GM23248 (cell line): ENCODE measurements around the gene NHP2. TPM values are rescaled to one million over a fixed set of nuclear protein-coding genes. Genes with fewer than 3 reads are reported as not detected.
"Not testable (repeated sequence)": the region's sequence is repeated elsewhere in the genome, so short reads cannot be mapped to it uniquely, and the experiment has no call there.

Source experiments
- DNase-seq: peaks from one replicate; pipeline ENCODE4 v3.0.0-alpha.2; 2015
- H2AFZ ChIP-seq: fragments of 200-600 bp; sonication (generic); 2 replicates; pipeline ENCODE4 v1.6.1; 2016; ENCODE audit warnings: antibody characterized with exemption
- H3F3A ChIP-seq: fragments of 200-600 bp; sonication (generic); 2 replicates; pipeline ENCODE4 v1.6.1; 2016; ENCODE audit warnings: mild to moderate bottlenecking, antibody characterized with exemption, mixed run types; ENCODE audit not compliant: insufficient read depth
- H3K27ac ChIP-seq: fragments of 200-600 bp; sonication (generic); 2 replicates; pipeline ENCODE4 v1.5.1; 2016; ENCODE audit warnings: mild to moderate bottlenecking
- H3K27me3 ChIP-seq: fragments of 200-600 bp; sonication (generic); replicated peaks from 2 replicates; pipeline ENCODE4 v1.6.1; 2016; ENCODE audit warnings: mild to moderate bottlenecking; ENCODE audit not compliant: insufficient read depth
- H3K36me3 ChIP-seq: fragments of 200-600 bp; sonication (generic); 2 replicates; pipeline ENCODE4 v1.6.1; 2016; ENCODE audit warnings: low read depth, mild to moderate bottlenecking
- H3K4me1 ChIP-seq: fragments of 200-600 bp; sonication (generic); 2 replicates; pipeline ENCODE4 v1.6.1; 2016; ENCODE audit warnings: mild to moderate bottlenecking; ENCODE audit not compliant: insufficient read depth
- H3K4me2 ChIP-seq: fragments of 200-600 bp; sonication (generic); one replicate; pipeline ENCODE4 v1.6.1; 2016; ENCODE audit warnings: mild to moderate bottlenecking; ENCODE audit not compliant: unreplicated experiment
- H3K4me3 ChIP-seq: fragments of 200-600 bp; sonication (generic); 2 replicates; pipeline ENCODE4 v1.5.1; 2016; ENCODE audit warnings: mild to moderate bottlenecking
- H3K79me2 ChIP-seq: fragments of 200-600 bp; sonication (generic); 2 replicates; pipeline ENCODE4 v1.6.1; 2016; ENCODE audit warnings: mild to moderate bottlenecking; ENCODE audit not compliant: insufficient read depth
- H3K9ac ChIP-seq: fragments of 200-600 bp; sonication (generic); 2 replicates; pipeline ENCODE4 v1.6.1; 2016; ENCODE audit warnings: mild to moderate bottlenecking
- H3K9me2 ChIP-seq: fragments of 200-600 bp; sonication (generic); 2 replicates; pipeline ENCODE4 v1.6.1; 2016; ENCODE audit warnings: mixed run types, mild to moderate bottlenecking, moderate library complexity; ENCODE audit not compliant: insufficient read depth
- H3K9me3 ChIP-seq: fragments of 200-600 bp; sonication (generic); one replicate; pipeline ENCODE4 v1.6.1; 2017; ENCODE audit warnings: low read depth
- H4K20me1 ChIP-seq: fragments of 200-600 bp; sonication (generic); 2 replicates; pipeline ENCODE4 v1.6.0; 2016; ENCODE audit not compliant: insufficient read depth
- EZH2 ChIP-seq: fragments of 200-600 bp; sonication (generic); IDR thresholded peaks from 2 replicates; pipeline ENCODE4 v1.6.1; 2018; ENCODE audit warnings: antibody characterized with exemption, mild to moderate bottlenecking; ENCODE audit not compliant: insufficient read depth, poor library complexity, severe bottlenecking
- EZH2phosphoT487 ChIP-seq: fragments of 200-600 bp; sonication (generic); IDR thresholded peaks from 2 replicates; pipeline ENCODE4 v1.6.1; 2018; ENCODE audit warnings: antibody characterized with exemption, moderate library complexity, mild to moderate bottlenecking, low read depth; ENCODE audit not compliant: insufficient read depth
- WGBS, 2 experiments: methylation state at CpG; one replicate each; pipeline ENCODE4 v1.1.6; 2015 to 2017; ENCODE audit warnings: low lambda C conversion rate in 2 of 2, low coverage in 1 of 2; ENCODE audit errors: missing lambda C conversion rate in 2 of 2; 5-methylcytosine and 5-hydroxymethylcytosine counted together
- in situ Hi-C: fragments of 300-500 bp; cut with MboI; formaldehyde crosslinking; loops from 2 replicates; pipeline ENCODE4 v1.15.0; 2020
- polyA plus RNA-seq: library from polyadenylated mRNA; unstranded; fragments of >200 nt; fragmentation: Nextera tagmentation; extraction: Ambion mirVana; gene quantifications from 2 replicates; pipeline ENCODE4 v1.2.1, GENCODE V29; 2016
- total RNA-seq: library from RNA; depleted of rRNA; stranded (reverse); fragments of >200 nt; shearing (Covaris generic); gene quantifications from 2 replicates; pipeline ENCODE4 v1.2.3, GENCODE V29; 2014

The NHP2 gene
- total and polyA plus RNA-seq, 2 experiments from 2014 or later, result 203 to 232 TPM

DNA sequence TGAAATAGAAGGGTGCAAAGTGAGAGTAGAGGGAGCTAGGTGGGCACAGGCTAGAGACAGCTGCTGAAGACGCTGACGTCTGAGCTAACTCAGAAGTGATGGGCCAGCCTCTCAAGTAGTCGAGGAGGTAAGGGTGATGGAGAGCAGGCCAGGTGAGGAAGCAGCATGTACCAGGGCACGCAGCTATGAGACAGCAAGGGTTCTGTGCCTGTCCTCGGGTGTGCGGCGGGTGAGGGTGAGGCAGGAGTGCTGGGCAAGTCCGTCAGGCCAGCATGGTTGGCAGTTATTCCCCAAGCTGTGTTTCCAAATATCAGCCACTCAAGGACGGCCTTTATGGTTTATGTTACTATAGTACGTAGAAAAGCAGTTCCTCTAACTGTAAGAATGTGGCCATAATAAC, 16.7 kb downstream of the NHP2 start:
- Histone ChIP-seq H3K4me1 (no peaks in the 10 kb centered on the region), H4K20me1 (no peaks in the 10 kb centered on the region), H3K36me3 (peaks cover 5% of the 10 kb centered on the region), H3F3A (no peaks in the 10 kb centered on the region), H3K9me2 (no peaks in the 10 kb centered on the region), H2AFZ (no peak overlapping the region), H3K9ac (no peak overlapping the region), H3K27me3 (no peaks in the 10 kb centered on the region), H3K4me3 (no peak overlapping the region), H3K4me2 (no peak overlapping the region), H3K79me2 (peaks cover 5% of the 10 kb centered on the region; the same call in 1 of the 2 replicates), H3K9me3 (no peaks in the 10 kb centered on the region), H3K27ac (no peak overlapping the region)
- 86 to 92% methylated on average over 10 of the region's 10 CpGs for WGBS, 2 experiments
- no peak for DNase-seq
- TF ChIP-seq EZH2 (no peak), EZH2phosphoT487 (no peak)
- in situ Hi-C loops, result no loop called here

GRCh38 chr5:178131446-178131996, 22.2 kb downstream of the NHP2 start:
- WGBS, 2 experiments, result 18% methylated on average over 10 of the region's 10 CpGs
- peak overlapping the region; percentile 96 for H3K4me3 ChIP-seq
- no peaks in the 10 kb centered on the region for H4K20me1 ChIP-seq
- no peaks in the 10 kb centered on the region for H3K27me3 ChIP-seq
- peak overlapping the region; percentile 35; the same call in 1 of the 2 replicates for H3K27ac ChIP-seq
- H3K36me3 ChIP-seq, result no peaks in the 10 kb centered on the region; the same call in 1 of the 2 replicates
- H3K4me1 ChIP-seq, result no peaks in the 10 kb centered on the region
- TF ChIP-seq EZH2 (no peak), EZH2phosphoT487 (no peak)
- H3K9ac ChIP-seq, result peak overlapping the region; percentile 82
- peak overlapping the region; percentile 90 for H3K4me2 ChIP-seq
- H3K9me3 ChIP-seq, result no peaks in the 10 kb centered on the region
- peaks cover 11% of the 10 kb centered on the region; the same call in 1 of the 2 replicates for H3K79me2 ChIP-seq
- H3F3A ChIP-seq, result no peaks in the 10 kb centered on the region
- no peaks in the 10 kb centered on the region for H3K9me2 ChIP-seq
- DNase-seq, result peak; percentile 20
- H2AFZ ChIP-seq, result peak overlapping the region; percentile 88
- in situ Hi-C loops, result no loop called here

DNA sequence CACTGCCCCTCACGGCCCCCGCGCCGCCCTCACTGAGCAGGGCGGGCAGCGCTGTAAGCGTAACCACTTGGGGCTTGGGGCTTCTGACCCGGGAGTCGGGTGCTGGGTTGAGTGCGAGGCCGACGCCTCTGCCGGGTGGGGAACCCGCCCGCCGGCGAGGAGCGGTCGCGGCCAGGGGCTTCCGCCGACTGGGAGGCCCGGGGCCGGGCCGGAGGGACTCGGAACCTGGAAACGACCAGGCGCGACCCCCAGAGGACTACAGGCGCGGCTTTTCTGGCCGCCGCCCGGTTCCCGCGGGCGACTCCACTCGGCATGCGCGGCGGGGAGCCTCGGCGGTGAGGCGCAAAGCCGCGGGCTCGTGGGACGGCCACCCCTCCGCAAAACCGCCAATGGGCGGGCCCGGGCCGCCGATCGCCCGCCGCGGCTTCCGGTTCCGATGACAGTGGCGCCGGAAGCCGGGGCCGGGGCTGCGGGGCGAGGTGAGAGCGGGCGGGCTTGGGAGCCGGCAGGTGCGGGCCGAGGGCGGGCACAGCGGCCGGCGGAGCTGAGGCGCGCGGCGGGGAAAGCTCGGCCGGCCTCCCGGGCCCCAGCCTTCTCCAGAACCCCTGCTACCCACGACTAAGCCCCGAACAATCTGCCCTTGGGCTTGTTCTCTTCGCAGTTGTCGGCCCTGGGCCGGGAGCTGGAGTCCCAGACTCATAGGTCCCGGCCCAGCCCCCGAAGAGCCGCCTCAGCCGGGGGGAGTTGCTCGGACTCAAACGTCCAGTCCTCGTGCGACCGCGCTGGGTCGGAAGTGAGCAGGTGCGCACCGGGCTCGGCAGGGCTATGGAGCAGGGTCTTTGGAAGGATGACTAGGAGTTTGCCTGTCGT, 22.9 kb downstream of the NHP2 start, which contains the start of gene RMND5B:
Gene RMND5B, plus strand, starts transcription at position 439 of the 870 bp plus-strand sequence. CDS start 7,106 bp downstream, outside the sequence.
- H3K27me3 ChIP-seq, result no peaks in the 10 kb centered on the region
- in situ Hi-C loops, result no loop called here
- H3K4me3 ChIP-seq, result peak within 1 kb of the TSS; percentile 96
- H3K4me2 ChIP-seq, result peak within 1 kb of the TSS; percentile 90
- H3K9me2 ChIP-seq, result no peaks in the 10 kb centered on the region
- H3K79me2 ChIP-seq, result peaks cover 11% of the 10 kb centered on the region; the same call in 1 of the 2 replicates
- 1% methylated on average over 69 to 72 of the region's 102 CpGs for WGBS, 2 experiments
- no peak for TF ChIP-seq EZH2phosphoT487
- no peak for TF ChIP-seq EZH2
- no peaks in the 10 kb centered on the region for H3K4me1 ChIP-seq
- no peaks in the 10 kb centered on the region for H3K9me3 ChIP-seq
- H3K27ac ChIP-seq, result peak within 1 kb of the TSS; percentile 56
- peak within 1 kb of the TSS; percentile 88 for H2AFZ ChIP-seq
- no peaks in the 10 kb centered on the region for H3F3A ChIP-seq
- no peaks in the 10 kb centered on the region for H4K20me1 ChIP-seq
- DNase-seq, result peak; percentile 90
- H3K36me3 ChIP-seq, result no peaks in the 10 kb centered on the region; the same call in 1 of the 2 replicates
- H3K9ac ChIP-seq, result peak within 1 kb of the TSS; percentile 82

GRCh38 chr5:178130234-178130575, 23.5 kb downstream of the NHP2 start:
- H4K20me1 ChIP-seq, H3K9me2 ChIP-seq, H3F3A ChIP-seq, DNase-seq, in situ Hi-C loops, H3K36me3 ChIP-seq, H3K4me1 ChIP-seq, H3K27me3 ChIP-seq, H3K9me3 ChIP-seq: not testable (repeated sequence)
- H3K4me3 ChIP-seq, result peak overlapping the region; percentile 96
- H3K9ac ChIP-seq, result peak overlapping the region; percentile 82
- peak overlapping the region; percentile 77 for H3K4me2 ChIP-seq
- WGBS, 2 experiments, result 1 to 3% methylated on average over 11 of the region's 11 CpGs
- peak overlapping the region; percentile 56 for H3K27ac ChIP-seq
- H2AFZ ChIP-seq, result peak overlapping the region; percentile 88
- peaks cover 11% of the 10 kb centered on the region; the same call in 1 of the 2 replicates for H3K79me2 ChIP-seq
